Measurements from ENCODE around the gene NTMT1.

NTMT1 gene

GRCh38 chr9:129682381-129682780 is 56.4 kb downstream of the NTMT1 start:
- no peak for DNase-seq

DNA sequence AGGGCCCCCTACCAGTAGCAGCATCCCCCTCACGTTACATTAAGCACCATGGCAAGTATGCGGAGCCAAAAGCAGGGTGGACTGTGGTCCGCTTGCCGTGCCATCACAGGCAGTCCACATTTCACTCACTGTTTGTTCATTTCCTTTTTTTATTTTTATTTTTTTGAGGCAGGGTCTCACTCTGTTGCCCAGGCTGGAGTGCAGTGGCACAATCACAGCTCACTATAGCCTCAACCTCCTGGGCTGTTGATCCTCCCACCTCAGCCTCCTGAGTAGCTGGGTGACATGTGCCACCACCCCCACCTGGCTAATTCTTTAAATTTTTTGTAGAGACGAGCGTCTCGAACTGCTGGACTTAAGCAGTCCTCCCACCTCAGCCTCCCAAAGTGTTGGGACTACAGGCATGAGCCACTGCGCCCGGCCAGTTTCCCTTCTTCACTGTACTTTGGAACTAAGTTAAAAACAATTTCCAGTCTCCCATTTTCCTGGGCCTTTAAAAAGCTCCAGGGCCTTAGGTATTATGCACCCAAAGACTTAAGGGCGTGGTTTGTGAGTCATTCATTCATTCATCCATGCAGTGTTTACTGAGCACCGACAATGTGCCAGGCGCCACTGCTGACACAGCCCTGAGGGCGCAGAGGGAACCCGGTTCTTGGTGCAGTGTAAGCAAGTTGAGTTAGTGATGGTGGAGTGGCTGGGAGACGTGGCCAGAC is 59.4 kb downstream of the NTMT1 start:
- no peak for DNase-seq
